GM23338 (cell line): ENCODE results near the gene ISOC2. TPM values are rescaled to one million over a fixed set of nuclear protein-coding genes. Genes with fewer than 3 reads are reported as not detected.

Experiments
- ATAC-seq: fragments of 200-7000 bp; cut with Tn5 transposase; 3 replicates; pipeline ENCODE4 v1.9.1; 2020
- DNase-seq: peaks from one replicate; pipeline ENCODE4 v3.0.0-alpha.2; 2015; ENCODE audit warnings: low spot score
- H2AFZ ChIP-seq: fragments of 200-600 bp; sonication (generic); 2 replicates; pipeline ENCODE4 v1.8.0; 2016; ENCODE audit warnings: antibody characterized with exemption, mild to moderate bottlenecking, moderate library complexity
- H3F3A ChIP-seq: fragments of 200-600 bp; sonication (generic); replicated peaks from 2 replicates; pipeline ENCODE4 v1.8.0; 2017; ENCODE audit warnings: antibody characterized with exemption, mixed run types, low read depth
- H3K27ac ChIP-seq: fragments of 200-600 bp; sonication (generic); 2 replicates; pipeline ENCODE4 v1.6.1; 2016; ENCODE audit warnings: low read depth
- H3K27me3 ChIP-seq: fragments of 200-600 bp; sonication (generic); 2 replicates; pipeline ENCODE4 v1.8.0; 2016; ENCODE audit warnings: mild to moderate bottlenecking, mixed run types, moderate library complexity; ENCODE audit not compliant: insufficient read depth
- H3K36me3 ChIP-seq: fragments of 200-600 bp; sonication (generic); 2 replicates; pipeline ENCODE4 v1.8.0; 2016; ENCODE audit warnings: mild to moderate bottlenecking; ENCODE audit not compliant: insufficient read depth
- H3K4me1 ChIP-seq: fragments of 200-600 bp; sonication (generic); 2 replicates; pipeline ENCODE4 v1.8.0; 2016; ENCODE audit warnings: mild to moderate bottlenecking, moderate library complexity; ENCODE audit not compliant: insufficient read depth
- H3K4me2 ChIP-seq: fragments of 200-600 bp; sonication (generic); 2 replicates; pipeline ENCODE4 v1.7.1; 2017; ENCODE audit warnings: mixed run types
- H3K4me3 ChIP-seq: fragments of 200-600 bp; sonication (generic); 2 replicates; pipeline ENCODE4 v1.6.1; 2016; ENCODE audit warnings: mixed run types
- H3K79me2 ChIP-seq: fragments of 200-600 bp; sonication (generic); replicated peaks from 2 replicates; pipeline ENCODE4 v1.8.0; 2017; ENCODE audit warnings: mild to moderate bottlenecking; ENCODE audit not compliant: insufficient read depth
- H3K9me2 ChIP-seq: fragments of 200-600 bp; sonication (generic); 2 replicates; pipeline ENCODE4 v1.8.0; 2017; ENCODE audit not compliant: insufficient read depth
- H4K20me1 ChIP-seq: fragments of 200-600 bp; sonication (generic); replicated peaks from 2 replicates; pipeline ENCODE4 v1.8.0; 2017; ENCODE audit warnings: mild to moderate bottlenecking; ENCODE audit not compliant: insufficient read depth
- H3K27ac Mint-ChIP-seq: 2 replicates; pipeline ENCODE4 v1.8.0; 2020; ENCODE audit warnings: inconsistent platforms, mild to moderate bottlenecking, moderate library complexity, mixed read lengths
- H3K27me3 Mint-ChIP-seq: 3 replicates; pipeline ENCODE4 v1.8.0; 2022; ENCODE audit warnings: low read depth, mild to moderate bottlenecking, moderate library complexity, mixed read lengths, inconsistent platforms; ENCODE audit not compliant: insufficient read depth, poor library complexity
- H3K36me3 Mint-ChIP-seq: 3 replicates; pipeline ENCODE4 v1.8.0; 2021; ENCODE audit warnings: low read depth, mild to moderate bottlenecking, inconsistent platforms, moderate library complexity, mixed read lengths
- H3K4me1 Mint-ChIP-seq: 3 replicates; pipeline ENCODE4 v1.8.0; 2020; ENCODE audit warnings: mild to moderate bottlenecking, inconsistent platforms, mixed read lengths
- H3K4me3 Mint-ChIP-seq: 3 replicates; pipeline ENCODE4 v1.8.0; 2021; ENCODE audit warnings: moderate library complexity, mild to moderate bottlenecking, inconsistent platforms, mixed read lengths
- H3K9me3 Mint-ChIP-seq: 3 replicates; pipeline ENCODE4 v1.8.0; 2020; ENCODE audit warnings: moderate library complexity, mild to moderate bottlenecking, inconsistent platforms, mixed read lengths
- EZH2 ChIP-seq: fragments of 200-600 bp; sonication (generic); IDR thresholded peaks from one replicate; pipeline ENCODE4 v1.8.0; 2017; ENCODE audit warnings: antibody characterized with exemption, mild to moderate bottlenecking, low read depth; ENCODE audit not compliant: unreplicated experiment
- STAT1 ChIP-seq: IDR thresholded peaks from one replicate; pipeline ENCODE4 v1.6.1; 2016; ENCODE audit warnings: antibody characterized with exemption; ENCODE audit not compliant: unreplicated experiment
- polyA plus RNA-seq: library from polyadenylated mRNA; unstranded; fragments of >200 nt; fragmentation: Nextera tagmentation; extraction: Ambion mirVana; gene quantifications from 2 replicates; pipeline ENCODE4 v1.2.1, GENCODE V29; 2016
- total RNA-seq: library from RNA; depleted of rRNA; stranded (reverse); fragments of >200 nt; shearing (Covaris generic); gene quantifications from 2 replicates; pipeline ENCODE4 v1.2.3, GENCODE V29; 2014
- TF ChIP-seq, protein P1 (sequence below): fragments of 250-450 bp; sonication (Bioruptor Pico); IDR thresholded peaks from 2 replicates; pipeline ENCODE4 v1.5.0; 2020; ENCODE audit warnings: mild to moderate bottlenecking, moderate library complexity

ISOC2 gene
- total and polyA plus RNA-seq, 2 experiments from 2014 or later, result 62.6 to 85.2 TPM

- Histone ChIP-seq H3K27ac (no peak overlapping the region), H2AFZ (no peak overlapping the region), H3K4me1 (peaks cover 12% of the 10 kb centered on the region; the same call in 1 of the 2 replicates), H3K36me3 (no peaks in the 10 kb centered on the region), H3K4me3 (peak overlapping the region; percentile 54; the same call in 1 of the 2 replicates), H3K27me3 (peaks cover 88% of the 10 kb centered on the region), H3K9me2 (no peaks in the 10 kb centered on the region), H3F3A (peaks cover 14% of the 10 kb centered on the region), H4K20me1 (no peaks in the 10 kb centered on the region), H3K4me2 (peak overlapping the region; percentile 77; the same call in 1 of the 2 replicates), H3K79me2 (no peaks in the 10 kb centered on the region)
- H3K4me1 Mint-ChIP-seq, result peaks cover 22% of the 10 kb centered on the region
- ATAC-seq, result no peak
- H3K4me3 Mint-ChIP-seq, result peak overlapping the region; percentile 76; the same call in 2 of the 3 replicates
- H3K27me3 Mint-ChIP-seq, result peaks cover 69% of the 10 kb centered on the region
- DNase-seq, result no peak
- H3K27ac Mint-ChIP-seq, result no peak overlapping the region
- no peaks in the 10 kb centered on the region; the same call in 2 of the 3 replicates for H3K36me3 Mint-ChIP-seq
- no peaks in the 10 kb centered on the region; the same call in none of the 3 replicates for H3K9me3 Mint-ChIP-seq
- peak; percentile 34 for TF ChIP-seq EZH2
- TF ChIP-seq, protein P1, sequence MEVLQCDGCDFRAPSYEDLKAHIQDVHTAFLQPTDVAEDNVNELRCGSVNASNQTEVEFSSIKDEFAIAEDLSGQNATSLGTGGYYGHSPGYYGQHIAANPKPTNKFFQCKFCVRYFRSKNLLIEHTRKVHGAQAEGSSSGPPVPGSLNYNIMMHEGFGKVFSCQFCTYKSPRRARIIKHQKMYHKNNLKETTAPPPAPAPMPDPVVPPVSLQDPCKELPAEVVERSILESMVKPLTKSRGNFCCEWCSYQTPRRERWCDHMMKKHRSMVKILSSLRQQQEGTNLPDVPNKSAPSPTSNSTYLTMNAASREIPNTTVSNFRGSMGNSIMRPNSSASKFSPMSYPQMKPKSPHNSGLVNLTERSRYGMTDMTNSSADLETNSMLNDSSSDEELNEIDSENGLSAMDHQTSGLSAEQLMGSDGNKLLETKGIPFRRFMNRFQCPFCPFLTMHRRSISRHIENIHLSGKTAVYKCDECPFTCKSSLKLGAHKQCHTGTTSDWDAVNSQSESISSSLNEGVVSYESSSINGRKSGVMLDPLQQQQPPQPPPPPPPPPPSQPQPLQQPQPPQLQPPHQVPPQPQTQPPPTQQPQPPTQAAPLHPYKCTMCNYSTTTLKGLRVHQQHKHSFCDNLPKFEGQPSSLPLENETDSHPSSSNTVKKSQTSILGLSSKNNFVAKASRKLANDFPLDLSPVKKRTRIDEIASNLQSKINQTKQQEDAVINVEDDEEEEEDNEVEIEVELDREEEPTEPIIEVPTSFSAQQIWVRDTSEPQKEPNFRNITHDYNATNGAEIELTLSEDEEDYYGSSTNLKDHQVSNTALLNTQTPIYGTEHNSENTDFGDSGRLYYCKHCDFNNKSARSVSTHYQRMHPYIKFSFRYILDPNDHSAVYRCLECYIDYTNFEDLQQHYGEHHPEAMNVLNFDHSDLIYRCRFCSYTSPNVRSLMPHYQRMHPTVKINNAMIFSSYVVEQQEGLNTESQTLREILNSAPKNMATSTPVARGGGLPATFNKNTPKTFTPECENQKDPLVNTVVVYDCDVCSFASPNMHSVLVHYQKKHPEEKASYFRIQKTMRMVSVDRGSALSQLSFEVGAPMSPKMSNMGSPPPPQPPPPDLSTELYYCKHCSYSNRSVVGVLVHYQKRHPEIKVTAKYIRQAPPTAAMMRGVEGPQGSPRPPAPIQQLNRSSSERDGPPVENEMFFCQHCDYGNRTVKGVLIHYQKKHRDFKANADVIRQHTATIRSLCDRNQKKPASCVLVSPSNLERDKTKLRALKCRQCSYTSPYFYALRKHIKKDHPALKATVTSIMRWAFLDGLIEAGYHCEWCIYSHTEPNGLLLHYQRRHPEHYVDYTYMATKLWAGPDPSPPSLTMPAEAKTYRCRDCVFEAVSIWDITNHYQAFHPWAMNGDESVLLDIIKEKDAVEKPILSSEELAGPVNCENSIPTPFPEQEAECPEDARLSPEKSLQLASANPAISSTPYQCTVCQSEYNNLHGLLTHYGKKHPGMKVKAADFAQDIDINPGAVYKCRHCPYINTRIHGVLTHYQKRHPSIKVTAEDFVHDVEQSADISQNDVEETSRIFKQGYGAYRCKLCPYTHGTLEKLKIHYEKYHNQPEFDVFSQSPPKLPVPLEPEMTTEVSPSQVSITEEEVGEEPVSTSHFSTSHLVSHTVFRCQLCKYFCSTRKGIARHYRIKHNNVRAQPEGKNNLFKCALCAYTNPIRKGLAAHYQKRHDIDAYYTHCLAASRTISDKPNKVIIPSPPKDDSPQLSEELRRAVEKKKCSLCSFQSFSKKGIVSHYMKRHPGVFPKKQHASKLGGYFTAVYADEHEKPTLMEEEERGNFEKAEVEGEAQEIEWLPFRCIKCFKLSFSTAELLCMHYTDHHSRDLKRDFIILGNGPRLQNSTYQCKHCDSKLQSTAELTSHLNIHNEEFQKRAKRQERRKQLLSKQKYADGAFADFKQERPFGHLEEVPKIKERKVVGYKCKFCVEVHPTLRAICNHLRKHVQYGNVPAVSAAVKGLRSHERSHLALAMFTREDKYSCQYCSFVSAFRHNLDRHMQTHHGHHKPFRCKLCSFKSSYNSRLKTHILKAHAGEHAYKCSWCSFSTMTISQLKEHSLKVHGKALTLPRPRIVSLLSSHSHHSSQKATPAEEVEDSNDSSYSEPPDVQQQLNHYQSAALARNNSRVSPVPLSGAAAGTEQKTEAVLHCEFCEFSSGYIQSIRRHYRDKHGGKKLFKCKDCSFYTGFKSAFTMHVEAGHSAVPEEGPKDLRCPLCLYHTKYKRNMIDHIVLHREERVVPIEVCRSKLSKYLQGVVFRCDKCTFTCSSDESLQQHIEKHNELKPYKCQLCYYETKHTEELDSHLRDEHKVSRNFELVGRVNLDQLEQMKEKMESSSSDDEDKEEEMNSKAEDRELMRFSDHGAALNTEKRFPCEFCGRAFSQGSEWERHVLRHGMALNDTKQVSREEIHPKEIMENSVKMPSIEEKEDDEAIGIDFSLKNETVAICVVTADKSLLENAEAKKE (CRISPR knock-in tag), result no peak
Measured at GRCh38 chr19:55443824-55444480, 17.5 kb downstream of the ISOC2 start.

GRCh38 chr19:55443045-55443823, 18.2 kb downstream of the ISOC2 start, which contains the start of gene SHISA7:
TSS of gene SHISA7 (minus strand) at chr19:55443300. CDS start at chr19:55442863, 437 bp downstream.
- Histone ChIP-seq H3K36me3 (no peaks in the 10 kb centered on the region), H3F3A (peaks cover 14% of the 10 kb centered on the region), H3K4me2 (peak within 1 kb of the TSS; percentile 87), H3K27me3 (peaks cover 94% of the 10 kb centered on the region), H2AFZ (no peak within 1 kb of the TSS), H3K27ac (no peak within 1 kb of the TSS), H3K79me2 (no peaks in the 10 kb centered on the region), H3K9me2 (no peaks in the 10 kb centered on the region), H3K4me3 (peak within 1 kb of the TSS; percentile 67), H4K20me1 (no peaks in the 10 kb centered on the region), H3K4me1 (peaks cover 12% of the 10 kb centered on the region; the same call in 1 of the 2 replicates)
- Mint-ChIP-seq H3K9me3 (no peaks in the 10 kb centered on the region; the same call in none of the 3 replicates), H3K4me1 (peaks cover 22% of the 10 kb centered on the region), H3K4me3 (peak within 1 kb of the TSS; percentile 76), H3K27me3 (peaks cover 76% of the 10 kb centered on the region), H3K36me3 (no peaks in the 10 kb centered on the region; the same call in 2 of the 3 replicates), H3K27ac (no peak within 1 kb of the TSS)
- DNase-seq, result peak; percentile 69
- ATAC-seq, result peak; percentile 2; the same call in 2 of the 3 replicates
- TF ChIP-seq STAT1, result no peak
- peak; percentile 66 for TF ChIP-seq EZH2
